WTC11 (cell line): ENCODE results near the gene ITFG1. TPM values are rescaled to one million over a fixed set of nuclear protein-coding genes. Genes with fewer than 3 reads are reported as not detected.
A peak's percentile ranks its signal among the peaks of the same experiment; 100 is the strongest.

Experiments
- ATAC-seq: fragments of 200-7000 bp; cut with Tn5 transposase; 2 replicates; pipeline ENCODE4 v1.10.0; 2021; ENCODE audit warnings: mild to moderate bottlenecking, moderate library complexity
- CTCF ChIA-PET: fragments of 300-600 bp; sonication (Branson Sonifier 250); formaldehyde crosslinking; loops from one replicate; lab custom pipeline; 2021; ENCODE audit warnings: antibody characterized with exemption; lab: Charles Lee
- POLR2A ChIA-PET: fragments of 350-600 bp; sonication (Branson Sonifier 250); formaldehyde crosslinking; loops from one replicate; lab custom pipeline; 2021; ENCODE audit warnings: antibody characterized with exemption; lab: Charles Lee
- DNase-seq: peaks from one replicate; pipeline ENCODE4 v3.0.0; 2021; ENCODE audit warnings: low spot score
- H3K27ac Mint-ChIP-seq: 2 replicates; pipeline ENCODE4 v1.8.0; 2021; ENCODE audit warnings: mixed read lengths
- H3K27me3 Mint-ChIP-seq: 2 replicates; pipeline ENCODE4 v1.8.0; 2021; ENCODE audit warnings: low read depth, mild to moderate bottlenecking, moderate library complexity, mixed read lengths
- H3K36me3 Mint-ChIP-seq: 2 replicates; pipeline ENCODE4 v1.8.0; 2021; ENCODE audit warnings: mixed read lengths
- H3K4me1 Mint-ChIP-seq: 2 replicates; pipeline ENCODE4 v1.8.0; 2022; ENCODE audit warnings: mixed read lengths
- H3K4me3 Mint-ChIP-seq: 2 replicates; pipeline ENCODE4 v1.8.0; 2021; ENCODE audit warnings: mild to moderate bottlenecking, moderate library complexity, mixed read lengths
- H3K9me3 Mint-ChIP-seq: 2 replicates; pipeline ENCODE4 v1.8.0; 2021; ENCODE audit warnings: mixed read lengths
- ATF3 ChIP-seq: sonication (generic); formaldehyde crosslinking; conservative IDR thresholded peaks from 2 replicates; pipeline ENCODE4 v1.8.1; 2022; ENCODE audit warnings: mild to moderate bottlenecking, missing genetic modification reagents
- CBFB ChIP-seq: sonication (generic); formaldehyde crosslinking; IDR thresholded peaks from 2 replicates; pipeline ENCODE4 v1.8.1; 2022; ENCODE audit warnings: mild to moderate bottlenecking, low read depth, missing genetic modification reagents
- CDX4 ChIP-seq: fragments of 250-450 bp; sonication (Bioruptor Pico); IDR thresholded peaks from 2 replicates; pipeline ENCODE4 v1.9.0; 2021; ENCODE audit warnings: moderate library complexity, mild to moderate bottlenecking, inconsistent platforms, borderline replicate concordance
- CREB1 ChIP-seq: sonication (generic); formaldehyde crosslinking; IDR thresholded peaks from 2 replicates; pipeline ENCODE4 v1.8.0; 2023; ENCODE audit warnings: mild to moderate bottlenecking, missing genetic modification reagents
- ELF4 ChIP-seq: sonication (generic); formaldehyde crosslinking; IDR thresholded peaks from 2 replicates; pipeline ENCODE4 v1.8.1; 2022; ENCODE audit warnings: low read depth, mild to moderate bottlenecking, moderate library complexity, missing genetic modification reagents
- ESRRA ChIP-seq: sonication (generic); formaldehyde crosslinking; IDR thresholded peaks from 2 replicates; pipeline ENCODE4 v1.8.1; 2022; ENCODE audit warnings: mild to moderate bottlenecking, missing genetic modification reagents, borderline replicate concordance
- FOXP4 ChIP-seq: sonication (generic); formaldehyde crosslinking; IDR thresholded peaks from 2 replicates; pipeline ENCODE4 v1.8.0; 2022; ENCODE audit warnings: mild to moderate bottlenecking, missing genetic modification reagents
- HMGXB4 ChIP-seq: sonication (generic); formaldehyde crosslinking; IDR thresholded peaks from 2 replicates; pipeline ENCODE4 v1.8.1; 2023; ENCODE audit warnings: mild to moderate bottlenecking, moderate library complexity, missing genetic modification reagents
- JAZF1 ChIP-seq: fragments of 250-450 bp; sonication (Bioruptor Pico); IDR thresholded peaks from 2 replicates; pipeline ENCODE4 v1.9.0; 2021; ENCODE audit warnings: moderate library complexity, mild to moderate bottlenecking, inconsistent platforms
- NFATC4 ChIP-seq: fragments of 250-450 bp; sonication (Bioruptor Pico); IDR thresholded peaks from 2 replicates; pipeline ENCODE4 v1.9.0; 2021; ENCODE audit warnings: mild to moderate bottlenecking
- NFE2L1 ChIP-seq: sonication (generic); formaldehyde crosslinking; IDR thresholded peaks from 2 replicates; pipeline ENCODE4 v1.8.1; 2023; ENCODE audit warnings: missing genetic modification reagents
- NR2C2 ChIP-seq: sonication (generic); formaldehyde crosslinking; IDR thresholded peaks from 2 replicates; pipeline ENCODE4 v1.8.0; 2022; ENCODE audit warnings: mild to moderate bottlenecking, missing genetic modification reagents
- NR3C1 ChIP-seq: sonication (generic); formaldehyde crosslinking; conservative IDR thresholded peaks from 2 replicates; pipeline ENCODE4 v1.8.1; 2023; ENCODE audit warnings: low read depth, mild to moderate bottlenecking, missing genetic modification reagents
- SP1 ChIP-seq: sonication (generic); formaldehyde crosslinking; conservative IDR thresholded peaks from 2 replicates; pipeline ENCODE4 v1.8.1; 2022; ENCODE audit warnings: missing genetic modification reagents
- TP53 ChIP-seq: sonication (generic); formaldehyde crosslinking; IDR thresholded peaks from 2 replicates; pipeline ENCODE4 v1.8.1; 2023; ENCODE audit warnings: mild to moderate bottlenecking, missing genetic modification reagents
- ZNF219 ChIP-seq: sonication (generic); formaldehyde crosslinking; IDR thresholded peaks from 2 replicates; pipeline ENCODE4 v1.8.0; 2023; ENCODE audit warnings: missing genetic modification reagents, mild to moderate bottlenecking, borderline replicate concordance
- ZNF263 ChIP-seq: sonication (generic); formaldehyde crosslinking; IDR thresholded peaks from 2 replicates; pipeline ENCODE4 v1.8.1; 2022; ENCODE audit warnings: low read depth, mild to moderate bottlenecking, moderate library complexity, missing genetic modification reagents
- ZNF281 ChIP-seq: sonication (generic); formaldehyde crosslinking; IDR thresholded peaks from 2 replicates; pipeline ENCODE4 v1.8.0; 2023; ENCODE audit warnings: mild to moderate bottlenecking, missing genetic modification reagents
- ZNF423 ChIP-seq: fragments of 250-450 bp; sonication (Bioruptor Pico); IDR thresholded peaks from 2 replicates; pipeline ENCODE4 v2.1.2; 2022; ENCODE audit warnings: mild to moderate bottlenecking, moderate library complexity
- total RNA-seq: library from RNA; stranded (reverse); gene quantifications from 3 replicates; pipeline ENCODE4 v1.2.3, GENCODE V29; 2021
- TF ChIP-seq, protein P1 (sequence below): sonication (generic); formaldehyde crosslinking; IDR thresholded peaks from 2 replicates; pipeline ENCODE4 v1.8.0; 2023; ENCODE audit warnings: missing genetic modification reagents
- TF ChIP-seq, protein P2 (sequence below): sonication (generic); formaldehyde crosslinking; conservative IDR thresholded peaks from 2 replicates; pipeline ENCODE4 v1.8.1; 2023; ENCODE audit warnings: mild to moderate bottlenecking, low read depth, missing genetic modification reagents, moderate library complexity
- TF ChIP-seq, protein P3 (sequence below): sonication (generic); formaldehyde crosslinking; IDR thresholded peaks from 2 replicates; pipeline ENCODE4 v1.8.1; 2023; ENCODE audit warnings: mild to moderate bottlenecking, missing genetic modification reagents

The ITFG1 gene
- total RNA-seq, 1 experiment from 2014 or later, result 21.1 TPM

GRCh38 chr16:47142821-47143676, 317.8 kb downstream of the ITFG1 start (continued):
- TF ChIP-seq ELF4 (0 out of 2 replicates have a peak, but pooled peaks have one; percentile 25), ZNF219 (CRISPR knock-in tag) (peak; percentile 4; the same call in 1 of the 2 replicates), SP1 (CRISPR knock-in tag) (0 out of 2 replicates have a peak, but pooled peaks have one; percentile 28), NFE2L1 (CRISPR knock-in tag) (0 out of 2 replicates have a peak, but pooled peaks have one; percentile 39), FOXP4 (CRISPR knock-in tag) (peak; percentile 35; the same call in 1 of the 2 replicates), ZNF263 (CRISPR knock-in tag) (no peak), HMGXB4 (CRISPR knock-in tag) (peak; percentile 81), NR2C2 (CRISPR knock-in tag) (0 out of 2 replicates have a peak, but pooled peaks have one; percentile 32)

DNA sequence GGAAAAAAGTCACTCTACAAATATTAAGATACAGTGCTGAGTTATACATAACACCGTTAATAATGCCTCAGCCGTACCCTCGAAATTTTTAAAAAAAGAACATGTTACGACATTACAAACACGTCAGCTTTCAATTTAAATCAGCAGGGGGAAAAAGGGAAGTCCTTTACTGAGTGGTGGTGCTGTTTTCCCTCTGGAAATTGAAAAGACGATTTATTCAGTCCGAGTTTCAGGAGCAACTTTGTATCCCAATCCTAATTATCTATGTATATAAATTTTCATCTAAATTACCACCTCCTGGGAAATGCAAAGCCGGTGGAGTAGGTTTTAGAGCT, 318.4 kb downstream of the ITFG1 start:
- CTCF ChIA-PET, result interaction anchor here (0.7 to 3.9 kb wide), 24 partner anchors 11 to 1022 kb away, joined by 3 to 31 read pairs (median 6); partner anchors contain the start of genes ITFG1 and PHKB
- peaks cover 27% of the 10 kb centered on the region for H3K4me1 Mint-ChIP-seq
- no peak for TF ChIP-seq ATF3
- TF ChIP-seq, protein P1, sequence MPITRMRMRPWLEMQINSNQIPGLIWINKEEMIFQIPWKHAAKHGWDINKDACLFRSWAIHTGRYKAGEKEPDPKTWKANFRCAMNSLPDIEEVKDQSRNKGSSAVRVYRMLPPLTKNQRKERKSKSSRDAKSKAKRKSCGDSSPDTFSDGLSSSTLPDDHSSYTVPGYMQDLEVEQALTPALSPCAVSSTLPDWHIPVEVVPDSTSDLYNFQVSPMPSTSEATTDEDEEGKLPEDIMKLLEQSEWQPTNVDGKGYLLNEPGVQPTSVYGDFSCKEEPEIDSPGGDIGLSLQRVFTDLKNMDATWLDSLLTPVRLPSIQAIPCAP (CRISPR knock-in tag), result no peak
- TF ChIP-seq TP53 (CRISPR knock-in tag), result no peak
- TF ChIP-seq ESRRA (CRISPR knock-in tag), result no peak
- no peak for TF ChIP-seq CBFB (CRISPR knock-in tag)
- no peak for TF ChIP-seq JAZF1 (CRISPR knock-in tag)
- no peak for TF ChIP-seq NFATC4 (CRISPR knock-in tag)
- TF ChIP-seq, protein P2, sequence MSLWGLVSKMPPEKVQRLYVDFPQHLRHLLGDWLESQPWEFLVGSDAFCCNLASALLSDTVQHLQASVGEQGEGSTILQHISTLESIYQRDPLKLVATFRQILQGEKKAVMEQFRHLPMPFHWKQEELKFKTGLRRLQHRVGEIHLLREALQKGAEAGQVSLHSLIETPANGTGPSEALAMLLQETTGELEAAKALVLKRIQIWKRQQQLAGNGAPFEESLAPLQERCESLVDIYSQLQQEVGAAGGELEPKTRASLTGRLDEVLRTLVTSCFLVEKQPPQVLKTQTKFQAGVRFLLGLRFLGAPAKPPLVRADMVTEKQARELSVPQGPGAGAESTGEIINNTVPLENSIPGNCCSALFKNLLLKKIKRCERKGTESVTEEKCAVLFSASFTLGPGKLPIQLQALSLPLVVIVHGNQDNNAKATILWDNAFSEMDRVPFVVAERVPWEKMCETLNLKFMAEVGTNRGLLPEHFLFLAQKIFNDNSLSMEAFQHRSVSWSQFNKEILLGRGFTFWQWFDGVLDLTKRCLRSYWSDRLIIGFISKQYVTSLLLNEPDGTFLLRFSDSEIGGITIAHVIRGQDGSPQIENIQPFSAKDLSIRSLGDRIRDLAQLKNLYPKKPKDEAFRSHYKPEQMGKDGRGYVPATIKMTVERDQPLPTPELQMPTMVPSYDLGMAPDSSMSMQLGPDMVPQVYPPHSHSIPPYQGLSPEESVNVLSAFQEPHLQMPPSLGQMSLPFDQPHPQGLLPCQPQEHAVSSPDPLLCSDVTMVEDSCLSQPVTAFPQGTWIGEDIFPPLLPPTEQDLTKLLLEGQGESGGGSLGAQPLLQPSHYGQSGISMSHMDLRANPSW (CRISPR knock-in tag), result no peak
- TF ChIP-seq NFE2L1 (CRISPR knock-in tag), result no peak
- no peak for TF ChIP-seq ZNF423 (CRISPR knock-in tag)
- no peak for TF ChIP-seq CDX4 (CRISPR knock-in tag)
- TF ChIP-seq, protein P3, sequence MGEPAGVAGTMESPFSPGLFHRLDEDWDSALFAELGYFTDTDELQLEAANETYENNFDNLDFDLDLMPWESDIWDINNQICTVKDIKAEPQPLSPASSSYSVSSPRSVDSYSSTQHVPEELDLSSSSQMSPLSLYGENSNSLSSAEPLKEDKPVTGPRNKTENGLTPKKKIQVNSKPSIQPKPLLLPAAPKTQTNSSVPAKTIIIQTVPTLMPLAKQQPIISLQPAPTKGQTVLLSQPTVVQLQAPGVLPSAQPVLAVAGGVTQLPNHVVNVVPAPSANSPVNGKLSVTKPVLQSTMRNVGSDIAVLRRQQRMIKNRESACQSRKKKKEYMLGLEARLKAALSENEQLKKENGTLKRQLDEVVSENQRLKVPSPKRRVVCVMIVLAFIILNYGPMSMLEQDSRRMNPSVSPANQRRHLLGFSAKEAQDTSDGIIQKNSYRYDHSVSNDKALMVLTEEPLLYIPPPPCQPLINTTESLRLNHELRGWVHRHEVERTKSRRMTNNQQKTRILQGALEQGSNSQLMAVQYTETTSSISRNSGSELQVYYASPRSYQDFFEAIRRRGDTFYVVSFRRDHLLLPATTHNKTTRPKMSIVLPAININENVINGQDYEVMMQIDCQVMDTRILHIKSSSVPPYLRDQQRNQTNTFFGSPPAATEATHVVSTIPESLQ, result no peak
- TF ChIP-seq NR3C1 (CRISPR knock-in tag), result no peak
- TF ChIP-seq ZNF281 (CRISPR knock-in tag), result no peak
- no peak for TF ChIP-seq CREB1

More for the DNA sequence above, 318.4 kb downstream of the ITFG1 start:
- ATAC-seq (no peak), DNase-seq (no peak)
- POLR2A ChIA-PET, result no interaction called here
- Mint-ChIP-seq H3K9me3 (no peaks in the 10 kb centered on the region), H3K27ac (no peak overlapping the region), H3K4me3 (peak overlapping the region; percentile 75), H3K27me3 (peaks cover 35% of the 10 kb centered on the region), H3K36me3 (no peaks in the 10 kb centered on the region)
